ENCODE results near the gene MCTP1. TPM values are rescaled to one million over a fixed set of nuclear protein-coding genes. Genes with fewer than 3 reads are reported as not detected.

MCTP1 gene
- total RNA-seq, 1 donor from 2014 or later, result 12.8 TPM

DNA sequence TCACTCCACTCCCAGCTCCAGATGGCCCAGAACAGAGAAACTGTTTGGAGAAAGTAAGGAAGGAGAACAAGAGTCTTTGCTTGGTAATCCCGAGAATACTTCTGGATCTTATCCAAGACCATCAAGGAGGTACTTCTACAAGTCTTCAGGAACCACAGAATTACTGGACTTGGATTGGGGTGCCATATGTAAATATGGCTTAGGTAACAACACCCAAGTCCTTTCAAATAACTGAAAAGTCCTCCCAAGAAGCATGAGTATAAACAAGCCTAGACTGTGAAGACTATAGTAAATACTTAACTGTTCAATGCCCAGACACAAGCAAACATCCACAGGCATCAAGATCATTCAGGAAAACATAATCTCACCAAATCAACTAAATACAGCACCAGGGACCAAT, 170.0 kb downstream of the MCTP1 start:
- intact Hi-C loops (cut with DNase I), result no loop called here
- TF ChIP-seq POLR2A (IDR thresholded peaks at IDR 0.05), result no peak
- TF ChIP-seq POLR2AphosphoS5 (IDR thresholded peaks at IDR 0.05; ENCODE audit: insufficient read depth in 1 of 2, low read depth in 1 of 2), result no peak
- TF ChIP-seq, protein P1, sequence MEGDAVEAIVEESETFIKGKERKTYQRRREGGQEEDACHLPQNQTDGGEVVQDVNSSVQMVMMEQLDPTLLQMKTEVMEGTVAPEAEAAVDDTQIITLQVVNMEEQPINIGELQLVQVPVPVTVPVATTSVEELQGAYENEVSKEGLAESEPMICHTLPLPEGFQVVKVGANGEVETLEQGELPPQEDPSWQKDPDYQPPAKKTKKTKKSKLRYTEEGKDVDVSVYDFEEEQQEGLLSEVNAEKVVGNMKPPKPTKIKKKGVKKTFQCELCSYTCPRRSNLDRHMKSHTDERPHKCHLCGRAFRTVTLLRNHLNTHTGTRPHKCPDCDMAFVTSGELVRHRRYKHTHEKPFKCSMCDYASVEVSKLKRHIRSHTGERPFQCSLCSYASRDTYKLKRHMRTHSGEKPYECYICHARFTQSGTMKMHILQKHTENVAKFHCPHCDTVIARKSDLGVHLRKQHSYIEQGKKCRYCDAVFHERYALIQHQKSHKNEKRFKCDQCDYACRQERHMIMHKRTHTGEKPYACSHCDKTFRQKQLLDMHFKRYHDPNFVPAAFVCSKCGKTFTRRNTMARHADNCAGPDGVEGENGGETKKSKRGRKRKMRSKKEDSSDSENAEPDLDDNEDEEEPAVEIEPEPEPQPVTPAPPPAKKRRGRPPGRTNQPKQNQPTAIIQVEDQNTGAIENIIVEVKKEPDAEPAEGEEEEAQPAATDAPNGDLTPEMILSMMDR (IDR thresholded peaks at IDR 0.05), result no peak
- DNase-seq (ENCODE audit: extremely low spot score in 2 of 2), result no peak
- Histone ChIP-seq H3K27ac (no peak overlapping the region), H3K36me3 (no peaks in the 10 kb centered on the region), H3K4me3 (no peak overlapping the region), H3K4me1 (no peaks in the 10 kb centered on the region), H3K9me3 (no peaks in the 10 kb centered on the region), H3K27me3 (no peaks in the 10 kb centered on the region)

DNA sequence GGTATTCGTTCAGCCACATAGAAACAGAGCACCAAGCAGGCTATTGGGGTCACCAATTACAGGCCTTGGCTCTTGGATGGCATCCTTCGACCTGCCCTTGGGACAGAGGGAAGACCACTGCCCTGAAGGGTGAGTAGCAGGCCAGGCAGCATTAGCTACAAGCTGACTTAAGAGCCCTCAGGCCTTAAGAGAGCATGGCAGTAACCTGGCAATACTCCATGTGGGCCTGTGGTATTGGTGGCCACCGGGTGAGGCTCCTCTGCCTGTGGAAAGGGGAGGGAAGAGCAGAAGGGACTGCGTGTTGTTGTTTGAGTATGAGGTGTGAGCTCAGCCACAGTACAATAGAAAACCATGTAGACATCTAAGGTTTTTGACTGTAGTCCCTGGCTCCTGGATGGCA, 170.6 kb downstream of the MCTP1 start:
- TF ChIP-seq, protein P1 (IDR thresholded peaks at IDR 0.05), result no peak
- TF ChIP-seq POLR2A (IDR thresholded peaks at IDR 0.05), result no peak
- no peak for TF ChIP-seq POLR2AphosphoS5 (IDR thresholded peaks at IDR 0.05; ENCODE audit: insufficient read depth in 1 of 2, low read depth in 1 of 2)
- intact Hi-C loops (cut with DNase I), result no loop called here

DNA sequence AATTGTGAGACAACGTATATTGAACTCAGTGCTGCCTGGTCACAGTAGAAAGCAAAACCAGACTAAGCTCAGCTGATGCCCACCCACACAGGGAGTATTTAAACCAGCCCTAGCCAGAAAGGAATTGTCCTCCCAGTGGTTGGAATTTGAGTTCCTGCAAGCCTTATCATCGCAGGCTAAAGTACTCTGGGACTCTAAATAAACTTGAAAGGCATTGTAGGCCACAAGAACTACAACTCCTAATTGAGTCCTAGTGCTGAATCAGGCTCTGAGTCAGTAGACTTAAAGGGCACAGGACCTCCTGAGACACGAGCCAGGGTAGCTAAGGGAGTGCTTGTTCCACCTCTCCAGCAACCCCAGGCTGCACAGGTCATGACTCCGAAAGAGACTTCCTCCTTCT, 171.4 kb downstream of the MCTP1 start:
- Histone ChIP-seq H3K9me3 (no peaks in the 10 kb centered on the region), H3K27me3 (no peaks in the 10 kb centered on the region), H3K4me1 (no peaks in the 10 kb centered on the region), H3K36me3 (no peaks in the 10 kb centered on the region), H3K4me3 (no peak overlapping the region), H3K27ac (no peak overlapping the region)
- intact Hi-C loops (cut with DNase I), result no loop called here
- DNase-seq (ENCODE audit: extremely low spot score in 2 of 2), result no peak
- TF ChIP-seq, protein P1 (IDR thresholded peaks at IDR 0.05), result no peak
- no peak for TF ChIP-seq POLR2A (IDR thresholded peaks at IDR 0.05)
- TF ChIP-seq POLR2AphosphoS5 (IDR thresholded peaks at IDR 0.05; ENCODE audit: insufficient read depth in 1 of 2, low read depth in 1 of 2), result no peak

More for the DNA sequence above, 170.6 kb downstream of the MCTP1 start:
- DNase-seq (ENCODE audit: extremely low spot score in 2 of 2), result no peak
- H3K4me3 ChIP-seq, result no peak overlapping the region
- no peak overlapping the region for H3K27ac ChIP-seq
- no peaks in the 10 kb centered on the region for H3K36me3 ChIP-seq
- no peaks in the 10 kb centered on the region for H3K27me3 ChIP-seq
- no peaks in the 10 kb centered on the region for H3K4me1 ChIP-seq
- H3K9me3 ChIP-seq, result no peaks in the 10 kb centered on the region

DNA sequence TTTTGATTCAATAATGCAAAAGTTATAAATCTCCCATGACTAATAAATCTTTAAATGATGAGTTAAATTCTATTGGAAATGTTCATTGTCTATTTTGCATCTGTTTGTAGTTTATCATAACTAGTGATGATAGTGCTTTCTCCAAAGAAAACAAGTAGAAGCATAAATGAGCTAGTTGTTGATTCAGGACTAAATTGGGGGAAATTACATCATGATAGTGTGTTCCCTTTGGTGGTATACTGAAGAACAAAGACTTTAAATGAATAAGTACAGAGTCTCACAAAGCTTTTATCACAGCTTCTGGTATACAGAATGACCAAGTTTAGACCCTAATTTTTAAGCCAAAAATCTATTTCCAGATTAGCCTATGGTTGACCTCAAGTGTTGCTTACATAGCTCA, 173.8 kb downstream of the MCTP1 start:
- TF ChIP-seq POLR2AphosphoS5 (IDR thresholded peaks at IDR 0.05; ENCODE audit: insufficient read depth in 1 of 2, low read depth in 1 of 2) (no peak), POLR2A (IDR thresholded peaks at IDR 0.05) (no peak)
- TF ChIP-seq, protein P1 (IDR thresholded peaks at IDR 0.05), result no peak
- Histone ChIP-seq H3K4me3 (no peak overlapping the region), H3K4me1 (no peaks in the 10 kb centered on the region), H3K9me3 (no peaks in the 10 kb centered on the region), H3K36me3 (no peaks in the 10 kb centered on the region), H3K27ac (no peak overlapping the region), H3K27me3 (no peaks in the 10 kb centered on the region)
- intact Hi-C loops (cut with DNase I), result no loop called here
- no peak for DNase-seq (ENCODE audit: extremely low spot score in 2 of 2)

DNA sequence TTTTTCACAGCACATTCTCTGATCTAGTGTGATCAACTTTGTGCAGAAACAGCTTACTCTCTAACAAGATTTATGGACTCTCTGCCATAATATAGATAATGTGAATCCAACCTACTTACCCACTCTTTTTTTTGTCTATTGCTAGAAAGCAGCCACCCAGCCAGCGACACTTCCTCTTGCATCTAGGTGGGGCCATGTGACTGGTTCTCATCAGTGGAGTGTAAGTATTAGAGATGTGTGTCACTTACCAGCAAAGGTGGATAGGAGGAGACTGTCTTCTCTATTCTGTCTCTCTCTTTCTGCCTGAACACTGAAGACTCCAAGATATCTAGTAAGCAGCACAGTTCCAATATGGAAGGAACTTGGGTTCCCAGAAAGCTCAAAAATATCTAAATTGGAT, 174.8 kb downstream of the MCTP1 start:
- Histone ChIP-seq H3K4me1 (no peaks in the 10 kb centered on the region), H3K27me3 (no peaks in the 10 kb centered on the region)
- DNase-seq (ENCODE audit: extremely low spot score in 2 of 2), result no peak

More for the DNA sequence above, 174.8 kb downstream of the MCTP1 start:
- no peak overlapping the region for H3K27ac ChIP-seq
- intact Hi-C loops (cut with DNase I), result no loop called here
- H3K9me3 ChIP-seq, result no peaks in the 10 kb centered on the region
- no peak overlapping the region for H3K4me3 ChIP-seq
- no peaks in the 10 kb centered on the region for H3K36me3 ChIP-seq
- TF ChIP-seq POLR2AphosphoS5 (IDR thresholded peaks at IDR 0.05; ENCODE audit: insufficient read depth in 1 of 2, low read depth in 1 of 2) (no peak), POLR2A (IDR thresholded peaks at IDR 0.05) (no peak)
- TF ChIP-seq, protein P1 (IDR thresholded peaks at IDR 0.05), result no peak

Data from vagina (tissue), 2 donors.